GM19238 (cell line): ENCODE data around the gene TBX2.

Experiments
- DNase-seq: peaks from one replicate; pipeline ENCODE4 v3.0.0; 2011; ENCODE audit warnings: low spot score; ENCODE audit not compliant: insufficient read length

Gene TBX2

DNA sequence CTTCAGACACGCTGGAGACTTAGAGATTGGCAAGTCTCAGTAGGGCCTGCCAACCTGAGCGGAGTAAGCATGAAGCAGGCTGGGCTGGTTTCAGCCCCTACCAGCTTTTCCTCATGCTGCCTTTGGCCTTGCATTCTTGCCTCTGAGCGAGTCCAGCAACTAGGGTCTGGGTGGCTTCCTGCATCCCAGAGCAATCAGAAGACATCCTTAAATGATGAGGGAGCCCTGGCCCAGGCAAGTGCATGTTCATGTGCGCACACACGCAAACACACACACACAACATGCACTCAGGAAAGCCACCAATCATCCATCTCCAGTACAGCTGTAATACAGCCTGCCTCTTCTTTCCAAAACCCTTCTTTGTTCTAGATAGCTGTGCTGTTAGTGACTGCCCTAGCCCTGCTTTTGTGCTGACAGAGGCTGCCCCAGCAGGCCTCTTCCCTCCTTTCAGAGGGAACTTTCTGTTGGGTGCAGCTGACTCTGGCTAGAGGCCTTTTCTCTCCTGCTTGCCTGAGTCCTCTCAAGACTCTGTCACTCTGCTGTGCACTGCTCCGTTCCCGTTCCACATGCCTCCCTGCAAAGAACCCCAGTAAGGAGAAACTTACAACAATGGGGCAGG lies 30.7 kb upstream of the TBX2 start:
- DNase-seq, result no peak

- DNase-seq, result no peak
These were observed 29.9 kb upstream of the TBX2 start for GRCh38 chr17:61369751-61370150.

GRCh38 chr17:61371179-61371578 lies 28.5 kb upstream of the TBX2 start:
- DNase-seq, result no peak

DNA sequence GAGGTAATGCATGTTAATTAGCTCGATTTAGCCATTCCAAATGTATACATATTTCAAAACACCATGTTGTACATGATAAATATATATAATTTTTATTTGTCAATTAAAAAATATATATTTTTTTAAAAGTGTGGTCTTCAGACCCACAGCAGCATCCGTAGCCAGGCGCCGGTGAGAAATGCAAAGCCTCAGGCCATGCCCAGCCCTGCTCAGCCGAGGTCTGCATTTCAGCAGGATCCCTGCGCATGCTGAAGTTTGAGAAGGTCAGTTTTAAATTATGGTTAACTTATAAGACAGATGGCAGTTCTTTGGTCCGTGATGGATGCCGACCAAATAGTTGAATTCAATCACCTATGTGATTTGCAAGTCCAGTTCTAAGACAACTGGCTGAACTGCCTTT lies 28.0 kb upstream of the TBX2 start:
- DNase-seq, result no peak

GRCh38 chr17:61372436-61372835 lies 27.2 kb upstream of the TBX2 start:
- DNase-seq, result no peak

DNA sequence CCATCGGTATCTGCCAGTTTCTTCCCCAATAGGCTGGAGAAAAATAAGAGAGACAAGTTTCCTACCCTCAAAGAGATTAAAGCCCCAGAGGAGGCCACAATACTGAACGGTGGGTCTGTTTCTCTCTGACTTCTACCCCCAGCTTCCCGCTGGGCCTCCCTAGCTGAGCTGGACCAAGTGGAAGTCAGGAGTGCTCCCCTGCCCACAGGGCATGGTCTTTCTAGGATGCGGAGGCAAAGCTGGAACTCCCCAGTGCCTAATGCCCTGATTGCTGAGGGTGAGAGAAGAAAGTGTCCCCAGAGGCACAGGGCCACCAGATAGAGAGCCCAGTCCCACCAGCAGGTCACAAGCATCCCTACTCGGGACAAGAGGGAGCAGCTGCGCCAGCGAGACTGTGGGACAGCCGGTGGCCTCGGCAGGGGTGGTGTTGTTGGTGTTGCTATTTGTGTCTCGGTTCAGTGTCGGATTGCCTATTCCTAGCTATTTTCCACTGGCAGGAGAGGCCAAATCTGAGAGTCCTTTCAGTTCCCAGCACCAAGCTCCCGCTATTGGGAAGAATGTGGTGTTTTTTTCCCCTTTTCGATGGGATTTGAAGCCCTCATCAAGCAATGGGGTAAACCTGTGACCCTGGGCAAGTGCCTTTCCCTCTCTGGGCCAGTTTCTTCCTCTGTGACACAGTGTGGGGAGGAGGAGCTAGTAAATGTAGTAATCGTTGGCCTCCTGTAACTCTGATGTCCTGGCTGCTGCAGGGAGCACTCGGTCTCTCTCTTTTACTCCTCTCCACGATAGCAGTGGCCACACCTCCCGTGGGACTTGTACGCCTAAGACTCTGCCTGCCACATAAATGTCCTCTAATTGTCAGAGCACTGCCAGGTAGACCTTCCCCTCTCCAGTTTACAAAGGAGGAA lies 22.5 kb upstream of the TBX2 start:
- no peak for DNase-seq

DNA sequence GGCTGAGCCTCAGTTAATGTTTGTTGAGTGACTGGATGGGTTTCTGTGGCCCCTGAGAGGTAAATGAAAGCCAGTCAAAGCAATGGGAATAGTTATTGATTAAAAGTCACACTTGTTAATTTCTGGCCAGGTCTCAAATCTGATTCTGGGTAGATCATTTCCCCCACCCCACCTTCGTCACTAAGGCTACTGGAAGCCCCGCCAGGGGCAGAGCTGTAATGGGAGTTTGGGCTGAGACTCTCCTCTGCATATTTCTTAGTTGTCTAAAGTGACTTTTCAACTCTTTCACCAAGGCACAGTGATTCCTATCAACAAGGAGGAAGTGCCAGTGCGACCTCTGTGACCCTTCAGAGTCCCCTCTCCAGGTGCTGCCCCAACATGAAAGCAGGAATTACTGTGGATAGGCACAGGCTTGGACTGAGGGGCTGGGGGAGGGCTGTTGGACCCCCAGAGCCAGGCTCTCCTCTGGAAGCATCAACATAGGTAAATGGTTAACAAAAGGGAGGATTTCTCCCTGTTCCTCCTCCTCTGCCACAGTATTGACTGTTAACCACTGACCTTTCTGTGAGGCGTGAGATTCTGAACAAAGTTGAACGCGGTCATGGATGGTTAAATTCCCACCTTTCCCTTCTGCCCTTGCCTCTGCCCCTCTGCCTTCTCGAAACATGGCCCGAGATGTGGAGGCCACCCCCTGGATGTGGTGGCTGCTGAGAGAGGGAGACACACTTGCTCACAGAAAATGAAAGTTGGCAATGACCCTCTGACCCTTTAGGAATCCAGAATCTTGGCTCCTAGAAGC lies 20.8 kb upstream of the TBX2 start:
- DNase-seq, result no peak

GRCh38 chr17:61379457-61380216 lies 20.0 kb upstream of the TBX2 start:
- DNase-seq, result no peak

DNA sequence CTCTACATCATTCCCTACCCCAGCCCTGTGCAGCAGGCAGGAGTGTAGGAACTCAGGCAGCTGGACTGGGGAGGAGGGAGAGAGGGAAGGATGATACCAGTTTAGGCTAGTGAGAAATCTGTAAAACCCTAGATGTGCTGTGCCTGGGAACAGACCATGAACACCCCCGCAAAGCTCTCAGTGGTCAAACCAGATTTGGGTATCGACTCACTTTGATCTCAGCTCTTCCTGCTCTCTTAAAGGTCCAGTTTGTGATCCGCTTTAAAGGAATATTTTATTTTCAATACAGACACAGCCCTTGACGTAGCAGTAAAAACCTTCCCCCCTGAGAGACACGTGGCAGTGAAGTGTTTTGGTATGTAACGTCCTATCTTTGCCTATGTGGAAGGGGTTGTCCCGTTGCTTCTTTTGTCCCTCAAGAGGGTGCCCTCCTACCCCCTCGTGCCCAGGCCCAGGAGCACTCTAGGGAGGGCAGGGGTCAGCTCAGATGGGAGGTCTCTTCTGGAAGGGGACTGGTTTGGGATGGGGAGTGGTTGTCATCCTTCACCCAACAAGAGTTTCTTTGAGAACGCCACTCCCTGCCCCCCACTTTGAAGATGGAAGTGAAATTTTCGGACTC lies 19.3 kb upstream of the TBX2 start:
- no peak for DNase-seq

DNA sequence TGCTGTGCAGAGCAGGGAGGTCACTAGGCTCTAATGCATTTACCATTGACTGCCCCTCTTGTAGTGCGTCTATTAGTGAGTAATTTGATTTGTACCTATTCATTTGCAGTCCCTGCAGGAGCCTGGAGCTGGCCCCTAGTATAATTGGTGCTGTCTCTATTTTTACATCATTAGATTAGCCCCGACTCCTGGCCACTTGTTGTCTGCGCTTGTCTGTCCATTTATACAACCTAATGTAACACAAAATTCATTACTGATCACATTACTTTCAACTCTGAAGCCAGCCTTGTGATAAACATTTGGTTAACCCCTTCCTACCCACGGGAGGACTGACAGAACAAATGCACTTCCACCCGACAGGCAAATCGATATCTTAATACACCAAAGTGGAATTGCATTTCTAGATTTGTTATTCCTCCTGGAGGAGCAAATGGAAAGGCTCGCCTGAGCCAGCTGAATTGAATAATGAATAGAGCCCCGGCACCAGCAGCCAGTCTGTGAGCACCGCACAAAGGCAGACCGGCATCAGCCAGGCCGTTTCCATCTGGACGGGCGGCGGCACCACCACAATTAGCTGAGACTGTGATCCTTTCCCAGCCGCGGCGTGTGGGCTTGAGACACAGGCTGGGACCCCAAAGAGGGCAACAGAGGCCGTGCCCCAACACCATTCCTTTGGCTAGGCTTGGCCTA lies 18.7 kb upstream of the TBX2 start:
- DNase-seq, result no peak

- no peak for DNase-seq
These were observed 18.1 kb upstream of the TBX2 start for GRCh38 chr17:61381537-61381936.

GRCh38 chr17:61382796-61383688 lies 16.6 kb upstream of the TBX2 start:
- DNase-seq, result no peak

DNA sequence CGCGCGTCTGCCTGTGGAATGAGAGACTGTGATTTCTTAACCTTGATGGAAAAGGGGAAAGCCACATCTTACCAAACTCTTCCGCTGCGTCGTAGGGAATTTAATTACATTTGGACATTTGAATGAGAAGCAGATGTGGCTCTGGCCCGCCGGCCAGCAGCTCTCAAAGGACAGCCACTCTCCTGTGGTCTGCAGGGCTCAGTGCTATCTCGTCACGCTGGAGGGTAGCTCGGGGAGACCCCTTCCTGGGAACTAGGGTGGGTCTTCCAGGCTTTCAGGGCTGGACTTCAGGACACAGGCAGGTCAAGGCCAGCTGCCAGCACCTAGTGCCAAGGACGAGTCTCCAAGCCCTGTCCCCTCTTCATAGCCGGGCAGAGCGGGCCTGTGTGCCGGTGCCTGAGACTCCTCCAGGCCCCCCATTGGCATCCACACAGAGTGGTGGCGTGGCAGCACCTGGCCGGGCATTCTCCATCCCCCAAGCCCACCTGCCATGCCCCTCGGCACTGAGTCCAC lies 15.9 kb upstream of the TBX2 start:
- DNase-seq, result no peak

DNA sequence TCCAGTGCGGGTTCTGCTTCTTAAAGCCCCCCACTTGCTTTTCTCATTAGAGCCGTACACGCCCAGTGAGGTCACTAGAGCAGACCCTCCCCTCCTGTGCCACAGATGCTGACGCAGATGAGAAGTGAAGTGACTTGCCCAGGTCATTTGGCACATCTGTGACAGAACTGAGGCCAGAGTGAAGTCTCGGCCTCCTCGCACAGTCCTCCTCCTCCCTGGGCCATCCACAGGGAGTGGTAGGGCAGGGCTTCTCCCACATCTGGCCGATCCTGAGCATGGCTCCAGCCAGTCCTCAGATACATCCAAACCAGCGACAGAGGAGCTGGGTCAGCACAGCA lies 15.3 kb upstream of the TBX2 start:
- DNase-seq, result no peak

GRCh38 chr17:61384692-61385576 lies 14.7 kb upstream of the TBX2 start:
- DNase-seq, result no peak

DNA sequence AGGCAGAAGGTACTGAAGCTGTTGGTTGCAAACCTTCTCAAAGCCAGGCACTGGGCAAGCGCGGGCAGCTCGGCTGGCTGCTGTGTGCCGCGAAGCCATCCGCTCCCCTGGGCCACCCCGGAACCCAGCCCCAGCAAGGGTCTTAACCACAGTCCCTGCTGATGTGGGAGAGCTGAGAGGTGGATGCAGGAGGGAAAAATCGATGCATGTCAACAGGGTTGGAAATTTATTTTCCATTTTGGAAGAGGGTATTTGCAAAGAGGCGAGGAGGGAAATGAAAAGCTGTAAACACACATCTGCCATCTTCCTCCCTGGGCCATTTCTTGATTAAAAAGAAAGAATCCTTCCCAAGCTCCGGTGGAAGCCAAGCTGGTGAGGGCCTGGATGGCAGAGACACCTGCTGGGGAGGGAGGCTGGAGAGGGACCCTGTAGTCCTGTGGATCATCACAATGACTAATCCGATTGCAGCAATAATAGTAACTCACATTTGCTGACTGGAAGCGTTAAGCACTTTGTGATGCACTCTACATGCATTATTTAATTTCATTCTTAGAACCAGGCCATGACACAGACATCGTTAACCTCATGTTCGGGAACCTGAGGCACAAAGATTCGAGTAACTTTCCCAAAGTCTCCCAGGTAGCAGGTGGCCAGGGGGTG lies 13.9 kb upstream of the TBX2 start:
- DNase-seq, result no peak

GRCh38 chr17:61386251-61386650 lies 13.4 kb upstream of the TBX2 start:
- no peak for DNase-seq

- DNase-seq, result no peak
These were observed 12.6 kb upstream of the TBX2 start for GRCh38 chr17:61387011-61387410.
